HEK293 (cell line): Measurements from ENCODE around the gene PGPEP1.

Experiments
- YY1 ChIP-seq: fragments of 450-650 bp; formaldehyde crosslinking; IDR thresholded peaks from 2 replicates; pipeline ENCODE4 v1.5.1; 2018; ENCODE audit warnings: missing biosample characterization, missing genetic modification characterization
- ZNF140 ChIP-seq: fragments of 450-650 bp; formaldehyde crosslinking; IDR thresholded peaks from 2 replicates; pipeline ENCODE4 v1.5.1; 2016; ENCODE audit warnings: missing biosample characterization, missing genetic modification characterization
- ZNF830 ChIP-seq: fragments of 450-650 bp; IDR thresholded peaks from 2 replicates; pipeline ENCODE4 v1.5.0; 2018; ENCODE audit warnings: missing biosample characterization, missing genetic modification characterization, low read depth, mild to moderate bottlenecking, moderate library complexity

- TF ChIP-seq ZNF830 (tag by site-specific recombination) (no peak), ZNF140 (tag by site-specific recombination) (no peak), YY1 (tag by site-specific recombination) (no peak)
Observed at GRCh38 chr19:18419195-18419698, 78.8 kb downstream of the PGPEP1 start, which contains the start of gene SSBP4.
